LNCaP clone FGC (cell line): Measurements from ENCODE around the gene FAM229A.

Experiments
- DNase-seq: peaks from one replicate; pipeline ENCODE4 v3.0.0-alpha.2; 2011; ENCODE audit warnings: low read depth
- H3K4me3 ChIP-seq: 2 replicates; pipeline ENCODE4 v1.5.1; 2011; ENCODE audit warnings: mild to moderate bottlenecking, low read depth, low read length, control low read depth
- TF ChIP-seq, protein P1 (sequence below): IDR thresholded peaks from 2 replicates; pipeline ENCODE4 v1.5.1; 2012; ENCODE audit warnings: mild to moderate bottlenecking; ENCODE audit not compliant: control insufficient read depth, insufficient read depth; ENCODE audit errors: extremely low read depth

Gene FAM229A

GRCh38 chr1:32311709-32312393, 50.4 kb downstream of the FAM229A start:
- TF ChIP-seq, protein P1, sequence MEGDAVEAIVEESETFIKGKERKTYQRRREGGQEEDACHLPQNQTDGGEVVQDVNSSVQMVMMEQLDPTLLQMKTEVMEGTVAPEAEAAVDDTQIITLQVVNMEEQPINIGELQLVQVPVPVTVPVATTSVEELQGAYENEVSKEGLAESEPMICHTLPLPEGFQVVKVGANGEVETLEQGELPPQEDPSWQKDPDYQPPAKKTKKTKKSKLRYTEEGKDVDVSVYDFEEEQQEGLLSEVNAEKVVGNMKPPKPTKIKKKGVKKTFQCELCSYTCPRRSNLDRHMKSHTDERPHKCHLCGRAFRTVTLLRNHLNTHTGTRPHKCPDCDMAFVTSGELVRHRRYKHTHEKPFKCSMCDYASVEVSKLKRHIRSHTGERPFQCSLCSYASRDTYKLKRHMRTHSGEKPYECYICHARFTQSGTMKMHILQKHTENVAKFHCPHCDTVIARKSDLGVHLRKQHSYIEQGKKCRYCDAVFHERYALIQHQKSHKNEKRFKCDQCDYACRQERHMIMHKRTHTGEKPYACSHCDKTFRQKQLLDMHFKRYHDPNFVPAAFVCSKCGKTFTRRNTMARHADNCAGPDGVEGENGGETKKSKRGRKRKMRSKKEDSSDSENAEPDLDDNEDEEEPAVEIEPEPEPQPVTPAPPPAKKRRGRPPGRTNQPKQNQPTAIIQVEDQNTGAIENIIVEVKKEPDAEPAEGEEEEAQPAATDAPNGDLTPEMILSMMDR, result no peak
- no peak overlapping the region for H3K4me3 ChIP-seq
- no peak for DNase-seq
